Progenitor cell of endocrine pancreas (in vitro differentiated cells): ENCODE measurements around the gene TTC33. TPM values are rescaled to one million over a fixed set of nuclear protein-coding genes. Genes with fewer than 3 reads are reported as not detected.

ENCODE experiments used
- DNase-seq: peaks from one replicate; pipeline ENCODE4 v3.0.0; 2021; ENCODE audit warnings: low spot score; ENCODE audit not compliant: unreplicated experiment
- H3K27ac Mint-ChIP-seq: 2 replicates; pipeline ENCODE4 v1.8.0; 2021; ENCODE audit warnings: mild to moderate bottlenecking, moderate library complexity, mixed read lengths
- H3K27me3 Mint-ChIP-seq: 2 replicates; pipeline ENCODE4 v1.8.0; 2021; ENCODE audit warnings: mixed read lengths
- H3K36me3 Mint-ChIP-seq: 2 replicates; pipeline ENCODE4 v1.8.0; 2022; ENCODE audit warnings: mixed read lengths; ENCODE audit not compliant: insufficient read depth
- H3K4me1 Mint-ChIP-seq: 2 replicates; pipeline ENCODE4 v1.8.0; 2021; ENCODE audit warnings: low read depth, mixed read lengths
- H3K4me3 Mint-ChIP-seq: 2 replicates; pipeline ENCODE4 v1.8.0; 2021; ENCODE audit warnings: low read depth, mild to moderate bottlenecking, moderate library complexity, mixed read lengths
- H3K9me3 Mint-ChIP-seq: 2 replicates; pipeline ENCODE4 v1.8.0; 2021; ENCODE audit warnings: low read depth, mixed read lengths
- total RNA-seq: library from RNA; stranded (reverse); gene quantifications from 2 replicates; pipeline ENCODE4 v1.2.1, GENCODE V29; 2021
- TF ChIP-seq, protein P1 (sequence below): fragments of 200-600 bp; sonication (generic); IDR thresholded peaks from one replicate; pipeline ENCODE4 v1.5.0; 2021; ENCODE audit warnings: antibody characterized with exemption, mild to moderate bottlenecking; ENCODE audit not compliant: unreplicated experiment

TTC33 gene
- total RNA-seq, 1 donor from 2014 or later = 25.4 TPM

DNA sequence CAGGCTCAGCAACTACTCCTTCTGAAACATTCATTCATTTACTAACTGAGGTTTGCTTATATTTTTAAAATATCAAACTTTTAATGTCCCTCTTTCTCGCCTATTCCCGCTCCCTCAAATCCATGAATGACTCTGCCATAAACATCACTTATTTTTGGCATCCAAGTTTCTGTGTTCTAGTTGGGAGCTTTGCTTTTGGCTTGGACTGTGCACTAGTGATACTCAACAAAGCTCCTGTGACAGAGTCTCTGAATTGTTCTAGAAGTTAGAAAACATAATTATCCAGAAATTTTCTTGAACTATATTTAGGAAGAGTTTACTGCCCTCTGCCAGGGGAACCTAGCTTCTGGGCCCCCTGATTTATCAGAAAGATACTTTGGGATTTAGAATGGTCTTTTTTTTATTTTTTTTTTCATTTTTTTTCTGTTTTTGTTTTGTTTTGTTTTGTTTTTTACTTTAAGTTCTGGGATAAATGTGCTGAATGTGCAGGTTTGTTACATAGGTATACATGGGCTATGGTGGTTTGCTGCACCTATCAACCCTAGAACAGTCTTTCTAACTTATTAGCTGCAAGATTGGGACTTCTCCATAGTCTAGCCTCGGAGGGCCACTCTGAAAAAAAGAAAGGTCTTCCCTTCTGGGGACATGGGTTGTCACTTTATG lies 140.7 kb downstream of the TTC33 start:
- Mint-ChIP-seq H3K4me1 (no peaks in the 10 kb centered on the region), H3K36me3 (no peaks in the 10 kb centered on the region), H3K9me3 (no peaks in the 10 kb centered on the region), H3K4me3 (no peak overlapping the region), H3K27me3 (no peaks in the 10 kb centered on the region), H3K27ac (no peak overlapping the region)
- no peak for DNase-seq
- TF ChIP-seq, protein P1, sequence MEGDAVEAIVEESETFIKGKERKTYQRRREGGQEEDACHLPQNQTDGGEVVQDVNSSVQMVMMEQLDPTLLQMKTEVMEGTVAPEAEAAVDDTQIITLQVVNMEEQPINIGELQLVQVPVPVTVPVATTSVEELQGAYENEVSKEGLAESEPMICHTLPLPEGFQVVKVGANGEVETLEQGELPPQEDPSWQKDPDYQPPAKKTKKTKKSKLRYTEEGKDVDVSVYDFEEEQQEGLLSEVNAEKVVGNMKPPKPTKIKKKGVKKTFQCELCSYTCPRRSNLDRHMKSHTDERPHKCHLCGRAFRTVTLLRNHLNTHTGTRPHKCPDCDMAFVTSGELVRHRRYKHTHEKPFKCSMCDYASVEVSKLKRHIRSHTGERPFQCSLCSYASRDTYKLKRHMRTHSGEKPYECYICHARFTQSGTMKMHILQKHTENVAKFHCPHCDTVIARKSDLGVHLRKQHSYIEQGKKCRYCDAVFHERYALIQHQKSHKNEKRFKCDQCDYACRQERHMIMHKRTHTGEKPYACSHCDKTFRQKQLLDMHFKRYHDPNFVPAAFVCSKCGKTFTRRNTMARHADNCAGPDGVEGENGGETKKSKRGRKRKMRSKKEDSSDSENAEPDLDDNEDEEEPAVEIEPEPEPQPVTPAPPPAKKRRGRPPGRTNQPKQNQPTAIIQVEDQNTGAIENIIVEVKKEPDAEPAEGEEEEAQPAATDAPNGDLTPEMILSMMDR = no peak

DNA sequence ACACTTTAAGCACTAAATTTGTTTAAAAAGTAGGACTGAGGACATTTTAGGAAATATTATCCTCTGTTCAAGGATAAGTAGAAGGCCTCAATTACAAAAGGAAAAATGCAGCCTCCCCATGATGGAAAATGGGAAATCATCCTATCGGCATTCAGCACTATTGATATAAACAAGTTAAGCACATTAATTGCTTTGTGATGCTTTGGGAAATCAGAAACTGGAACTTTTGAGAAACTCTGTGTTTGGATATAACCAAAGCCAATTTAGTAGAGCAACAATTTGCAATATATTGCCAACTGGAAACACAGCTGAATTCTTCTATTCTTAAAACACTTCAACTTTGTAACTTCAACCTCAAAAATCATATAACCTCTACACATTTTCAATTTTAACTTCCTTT lies 141.3 kb downstream of the TTC33 start:
- H3K27me3 Mint-ChIP-seq = no peaks in the 10 kb centered on the region
- H3K9me3 Mint-ChIP-seq = no peaks in the 10 kb centered on the region
- H3K4me1 Mint-ChIP-seq = no peaks in the 10 kb centered on the region
- TF ChIP-seq, protein P1 = no peak
- no peak overlapping the region for H3K4me3 Mint-ChIP-seq
- H3K36me3 Mint-ChIP-seq = no peaks in the 10 kb centered on the region
- DNase-seq = no peak
- H3K27ac Mint-ChIP-seq = no peak overlapping the region

DNA sequence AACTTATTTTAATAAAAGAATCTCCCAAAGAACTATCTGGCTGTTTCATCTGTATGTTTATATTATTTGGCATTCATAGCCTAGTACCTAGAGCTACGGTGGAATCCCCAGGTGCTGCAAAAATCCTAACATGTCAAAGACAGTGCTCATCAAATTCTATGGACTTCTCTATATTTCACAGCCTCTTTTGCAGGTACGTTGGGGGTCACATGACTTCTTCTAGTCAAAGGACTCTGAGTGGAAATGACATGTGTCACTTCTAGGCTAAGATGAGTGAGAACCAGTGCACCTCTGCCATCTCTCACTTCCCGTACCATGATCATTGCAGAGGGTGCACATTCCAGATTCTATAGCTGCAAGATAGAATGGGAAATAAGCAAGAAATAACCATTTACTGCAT lies 148.6 kb downstream of the TTC33 start:
- H3K27ac Mint-ChIP-seq = no peak overlapping the region
- DNase-seq = no peak
- TF ChIP-seq, protein P1 = no peak

DNA sequence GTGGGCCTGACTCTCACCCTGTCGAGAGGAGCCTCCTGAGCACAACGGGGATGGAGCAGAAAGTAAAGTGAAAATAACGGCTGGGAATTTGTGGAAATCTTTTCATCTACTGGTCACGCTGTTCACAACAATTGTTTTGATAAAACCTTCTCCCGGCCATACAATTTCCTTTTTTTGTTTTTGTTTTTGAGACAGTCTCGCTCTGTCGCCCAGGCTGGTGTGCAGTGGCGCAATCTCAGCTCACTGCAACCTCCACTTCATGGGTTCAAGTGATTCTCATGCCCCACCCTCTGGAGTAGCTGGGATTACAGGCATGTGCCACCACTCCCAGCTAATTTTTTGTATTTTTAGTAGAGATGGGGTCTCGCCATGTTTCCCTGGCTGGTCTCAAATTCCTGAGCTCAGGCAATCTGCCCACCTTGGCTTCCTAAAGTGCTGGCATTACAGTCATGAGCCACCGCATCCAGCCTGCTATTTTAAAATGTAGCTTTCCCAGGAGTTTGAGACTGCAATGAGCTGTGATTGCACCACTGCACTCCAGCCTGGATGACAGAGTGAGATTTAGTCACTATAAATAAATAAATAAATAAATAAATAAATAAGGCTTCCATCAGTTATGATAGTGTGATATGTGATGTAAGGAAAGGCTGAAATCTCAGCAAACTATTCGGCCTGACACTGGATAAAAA lies 149.5 kb downstream of the TTC33 start:
- no peak for DNase-seq
- Mint-ChIP-seq H3K36me3 (no peaks in the 10 kb centered on the region), H3K9me3 (no peaks in the 10 kb centered on the region), H3K4me3 (no peak overlapping the region), H3K27me3 (no peaks in the 10 kb centered on the region), H3K4me1 (peaks cover 5% of the 10 kb centered on the region), H3K27ac (no peak overlapping the region)
- TF ChIP-seq, protein P1 = no peak

More for the DNA sequence above, 148.6 kb downstream of the TTC33 start:
- H3K4me3 Mint-ChIP-seq = no peak overlapping the region
- H3K36me3 Mint-ChIP-seq = no peaks in the 10 kb centered on the region
- no peaks in the 10 kb centered on the region for H3K27me3 Mint-ChIP-seq
- H3K9me3 Mint-ChIP-seq = no peaks in the 10 kb centered on the region
- H3K4me1 Mint-ChIP-seq = no peaks in the 10 kb centered on the region

DNA sequence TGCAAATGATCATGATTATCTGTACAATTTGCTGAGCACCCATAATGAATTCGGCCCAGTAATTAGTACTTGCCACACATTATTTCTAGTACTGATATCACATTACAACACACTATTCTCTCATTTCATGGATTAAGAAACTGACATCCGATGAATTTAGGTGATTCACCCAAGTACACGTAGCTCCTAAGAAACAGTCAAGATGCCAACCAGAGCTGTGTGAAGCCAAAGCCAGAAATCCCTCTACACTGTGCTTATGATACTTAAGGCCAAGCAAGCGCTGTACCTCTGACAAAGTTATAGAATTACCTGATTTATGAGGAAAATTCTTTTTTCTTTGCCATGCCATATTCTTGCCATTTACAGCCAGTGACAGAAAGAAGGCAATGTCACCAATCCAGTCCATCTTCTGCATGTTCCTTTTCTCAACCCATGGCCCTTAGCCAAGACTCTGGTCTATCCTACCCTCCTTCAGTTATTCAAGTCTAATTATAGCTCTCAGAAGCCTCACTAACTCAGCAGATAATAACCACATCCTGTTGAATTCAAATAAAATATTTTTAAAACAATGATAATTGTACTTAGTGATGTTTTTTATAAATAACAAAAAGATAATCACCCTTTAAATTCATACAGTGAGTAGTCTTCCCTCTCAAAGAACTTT lies 150.3 kb downstream of the TTC33 start:
- Mint-ChIP-seq H3K27me3 (no peaks in the 10 kb centered on the region), H3K27ac (no peak overlapping the region)

More for the DNA sequence above, 150.3 kb downstream of the TTC33 start:
- Mint-ChIP-seq H3K36me3 (no peaks in the 10 kb centered on the region), H3K4me3 (no peak overlapping the region), H3K9me3 (no peaks in the 10 kb centered on the region), H3K4me1 (peaks cover 10% of the 10 kb centered on the region)
- TF ChIP-seq, protein P1 = no peak
- DNase-seq = no peak
